Stimulated activated naive CD8-positive, alpha-beta T cell treated with anti-CD3 and anti-CD28 coated beads, Interleukin-15, Interleukin-2, amounts not matched to agents 100 U/mL and 50 U/mL, for 24 hours (primary cell): ENCODE measurements around the gene TLE4.

Experiments used
- ATAC-seq: fragments of 150-1000 bp; cut with Tn5 transposase; one replicate; pipeline ENCODE4 v1.10.0; 2021
- DNase-seq: peaks from one replicate; pipeline ENCODE4 v3.0.0; 2021

TLE4 gene

GRCh38 chr9:79693750-79694149 is 122.0 kb downstream of the TLE4 start:
- ATAC-seq (no peak), DNase-seq (no peak)

GRCh38 chr9:79694208-79694607 is 122.4 kb downstream of the TLE4 start:
- ATAC-seq (no peak), DNase-seq (no peak)

- ATAC-seq: no peak
- DNase-seq: no peak
These were observed 123.1 kb downstream of the TLE4 start for GRCh38 chr9:79694676-79695400.

GRCh38 chr9:79695531-79696175 is 123.9 kb downstream of the TLE4 start:
- no peak for DNase-seq
- ATAC-seq: no peak

GRCh38 chr9:79698967-79699366 is 127.2 kb downstream of the TLE4 start:
- no peak for DNase-seq
- peak; percentile 65 for ATAC-seq

GRCh38 chr9:79699479-79699878 is 127.7 kb downstream of the TLE4 start:
- no peak for DNase-seq
- ATAC-seq: peak; percentile 68

GRCh38 chr9:79700607-79701360 is 129.0 kb downstream of the TLE4 start:
- no peak for ATAC-seq

GRCh38 chr9:79701651-79702050 is 129.9 kb downstream of the TLE4 start:
- no peak for DNase-seq
- ATAC-seq: no peak

More at GRCh38 chr9:79700607-79701360, 129.0 kb downstream of the TLE4 start:
- no peak for DNase-seq

- ATAC-seq (no peak), DNase-seq (no peak)
These were observed 133.9 kb downstream of the TLE4 start for GRCh38 chr9:79705704-79706103.

- DNase-seq: no peak
- no peak for ATAC-seq
These were observed 134.7 kb downstream of the TLE4 start for GRCh38 chr9:79706512-79706911.

- DNase-seq (no peak), ATAC-seq (no peak)
These were observed 135.8 kb downstream of the TLE4 start for GRCh38 chr9:79707589-79707988.

- DNase-seq: no peak
- ATAC-seq: no peak
These were observed 136.8 kb downstream of the TLE4 start for GRCh38 chr9:79708541-79708940.

- ATAC-seq (no peak), DNase-seq (no peak)
These were observed 138.2 kb downstream of the TLE4 start for GRCh38 chr9:79709743-79710674.

- DNase-seq: no peak
- ATAC-seq: no peak
These were observed 140.1 kb downstream of the TLE4 start for GRCh38 chr9:79711874-79712273.

GRCh38 chr9:79719021-79719420 is 147.3 kb downstream of the TLE4 start:
- ATAC-seq: no peak
- DNase-seq: no peak

- ATAC-seq (no peak), DNase-seq (no peak)
These were observed 148.2 kb downstream of the TLE4 start for GRCh38 chr9:79719989-79720388.

GRCh38 chr9:79731171-79731890 is 159.6 kb downstream of the TLE4 start:
- no peak for DNase-seq
- ATAC-seq: peak; percentile 71

GRCh38 chr9:79735023-79735779 is 163.4 kb downstream of the TLE4 start:
- no peak for ATAC-seq

GRCh38 chr9:79736051-79736450 is 164.3 kb downstream of the TLE4 start:
- DNase-seq (no peak), ATAC-seq (no peak)

More at GRCh38 chr9:79735023-79735779, 163.4 kb downstream of the TLE4 start:
- DNase-seq: no peak

- DNase-seq (no peak), ATAC-seq (no peak)
These were observed 169.6 kb downstream of the TLE4 start for GRCh38 chr9:79741381-79741780.
